Ovary (tissue), 3 donors: ENCODE data around the gene RNF224.

Experiments
- EP300 ChIP-seq: sonication (generic); formaldehyde crosslinking; IDR thresholded peaks from one replicate; pipeline ENCODE4 v1.6.1; 2017; ENCODE audit warnings: antibody characterized with exemption
- TF ChIP-seq, protein P1 (sequence below), 3 donors: fragments of 450-650 bp in 2 of 3; fragments of 200-600 bp in 1 of 3; IDR thresholded peaks; one replicate each; pipeline versions ENCODE4 v1.5.1 to v1.8.0; 2016 to 2022; ENCODE audit warnings: antibody characterized with exemption in 3 of 3, mild to moderate bottlenecking in 1 of 3
- donor health status: DM: no; HTN: no; CAD: no.

DNA sequence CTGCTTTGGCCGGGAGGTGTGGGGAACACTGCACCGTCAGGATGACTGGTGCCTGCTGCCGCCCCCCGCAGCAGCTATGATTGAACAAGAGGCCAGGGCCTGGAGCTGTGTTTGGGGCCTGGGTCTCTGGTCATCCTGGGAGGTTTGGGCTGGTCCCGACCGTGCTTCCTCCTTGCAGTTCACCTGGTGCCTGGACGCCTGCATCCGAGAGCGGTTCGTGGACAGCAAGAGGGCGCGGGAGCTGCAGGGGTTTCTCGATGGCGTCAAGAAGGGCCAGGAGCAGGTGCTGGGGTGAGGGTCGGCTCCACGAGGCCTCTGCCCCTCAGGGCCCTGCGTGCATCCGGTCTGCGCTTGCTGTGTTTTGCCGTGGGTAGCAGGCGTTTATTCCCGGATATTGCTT lies 36.8 kb downstream of the RNF224 start:
- TF ChIP-seq, protein P1, sequence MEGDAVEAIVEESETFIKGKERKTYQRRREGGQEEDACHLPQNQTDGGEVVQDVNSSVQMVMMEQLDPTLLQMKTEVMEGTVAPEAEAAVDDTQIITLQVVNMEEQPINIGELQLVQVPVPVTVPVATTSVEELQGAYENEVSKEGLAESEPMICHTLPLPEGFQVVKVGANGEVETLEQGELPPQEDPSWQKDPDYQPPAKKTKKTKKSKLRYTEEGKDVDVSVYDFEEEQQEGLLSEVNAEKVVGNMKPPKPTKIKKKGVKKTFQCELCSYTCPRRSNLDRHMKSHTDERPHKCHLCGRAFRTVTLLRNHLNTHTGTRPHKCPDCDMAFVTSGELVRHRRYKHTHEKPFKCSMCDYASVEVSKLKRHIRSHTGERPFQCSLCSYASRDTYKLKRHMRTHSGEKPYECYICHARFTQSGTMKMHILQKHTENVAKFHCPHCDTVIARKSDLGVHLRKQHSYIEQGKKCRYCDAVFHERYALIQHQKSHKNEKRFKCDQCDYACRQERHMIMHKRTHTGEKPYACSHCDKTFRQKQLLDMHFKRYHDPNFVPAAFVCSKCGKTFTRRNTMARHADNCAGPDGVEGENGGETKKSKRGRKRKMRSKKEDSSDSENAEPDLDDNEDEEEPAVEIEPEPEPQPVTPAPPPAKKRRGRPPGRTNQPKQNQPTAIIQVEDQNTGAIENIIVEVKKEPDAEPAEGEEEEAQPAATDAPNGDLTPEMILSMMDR (IDR thresholded peaks at IDR 0.05): no peak
- no peak for TF ChIP-seq EP300
